GM19043 (cell line): ENCODE measurements around the gene PIP5KL1.

ENCODE experiments used
- ATAC-seq: cut with Tn5 transposase; IDR thresholded peaks from one replicate; pipeline ENCODE4 v1.9.1; 2021; ENCODE audit warnings: low read depth; ENCODE audit not compliant: unreplicated experiment

The PIP5KL1 gene

GRCh38 chr9:127950513-127951289 is 20.1 kb upstream of the PIP5KL1 start:
- no peak for ATAC-seq

GRCh38 chr9:127949827-127950512 is 19.4 kb upstream of the PIP5KL1 start:
- no peak for ATAC-seq

- ATAC-seq = no peak
These were observed 17.5 kb upstream of the PIP5KL1 start for GRCh38 chr9:127947841-127948710.

GRCh38 chr9:127946728-127947127 is 16.2 kb upstream of the PIP5KL1 start:
- no peak for ATAC-seq

- ATAC-seq = no peak
These were observed 15.4 kb upstream of the PIP5KL1 start for GRCh38 chr9:127945942-127946341.

GRCh38 chr9:127945338-127945737 is 14.8 kb upstream of the PIP5KL1 start:
- ATAC-seq = no peak

GRCh38 chr9:127944586-127945218 is 14.1 kb upstream of the PIP5KL1 start:
- no peak for ATAC-seq

GRCh38 chr9:127943731-127944144 is 13.2 kb upstream of the PIP5KL1 start:
- ATAC-seq = no peak

GRCh38 chr9:127943011-127943662 is 12.6 kb upstream of the PIP5KL1 start:
- no peak for ATAC-seq

- ATAC-seq = no peak
These were observed 11.8 kb upstream of the PIP5KL1 start for GRCh38 chr9:127942216-127943010.

- ATAC-seq = no peak
These were observed 11.3 kb upstream of the PIP5KL1 start for GRCh38 chr9:127941961-127942215.

GRCh38 chr9:127941062-127941960 is 10.7 kb upstream of the PIP5KL1 start:
- ATAC-seq = no peak

- ATAC-seq = no peak
These were observed 10.0 kb upstream of the PIP5KL1 start for GRCh38 chr9:127940593-127940992.

- ATAC-seq = no peak
These were observed 7.7 kb upstream of the PIP5KL1 start for GRCh38 chr9:127938298-127938690.

GRCh38 chr9:127937388-127938297 is 7.1 kb upstream of the PIP5KL1 start, which contains the start of gene DPM2:
Gene DPM2 (minus strand): TSS chr9:127937854. CDS start chr9:127937820, 34 bp downstream.
- peak; percentile 93 for ATAC-seq

- no peak for ATAC-seq
These were observed 6.4 kb upstream of the PIP5KL1 start for GRCh38 chr9:127937056-127937387.

- ATAC-seq = no peak
These were observed 5.8 kb upstream of the PIP5KL1 start for GRCh38 chr9:127936347-127936852.
